Measurements from ENCODE around the gene CRACR2A. TPM values are rescaled to one million over a fixed set of nuclear protein-coding genes. Genes with fewer than 3 reads are reported as not detected.

The CRACR2A gene
- total RNA-seq, 1 experiment from 2014 or later, result not detected

GRCh38 chr12:3747976-3748619 is 4.8 kb downstream of the CRACR2A start:
- intact Hi-C loops (cut with micrococcal nuclease), result no loop called here
- Histone ChIP-seq H3K4me3 (ENCODE audit: low read length) (no peak overlapping the region), H3K4me1 (ENCODE audit: insufficient read depth, low read length) (no peaks in the 10 kb centered on the region), H4K20me1 (ENCODE audit: low read length) (no peaks in the 10 kb centered on the region), H3K79me2 (ENCODE audit: low read length) (no peaks in the 10 kb centered on the region), H3K27ac (ENCODE audit: low read length) (no peak overlapping the region), H3K4me2 (ENCODE audit: low read length) (no peak overlapping the region), H3K9me3 (ENCODE audit: low read length) (no peaks in the 10 kb centered on the region), H3K9me2 (replicated peaks; ENCODE audit: low read length) (no peaks in the 10 kb centered on the region), H3K27me3 (ENCODE audit: low read length) (peaks cover 9% of the 10 kb centered on the region; the same call in 1 of the 2 replicates), H3K9ac (ENCODE audit: low read length) (no peak overlapping the region), H2AFZ (ENCODE audit: low read length) (no peak overlapping the region), H3F3A (ENCODE audit: low read length, unreplicated experiment) (no peaks in the 10 kb centered on the region), H3K36me3 (ENCODE audit: low read depth, low read length) (no peaks in the 10 kb centered on the region)
- no TSS peak for BruUV-seq (replicated peaks)
- TF ChIP-seq EZH2phosphoT487 (IDR thresholded peaks at IDR 0.05; ENCODE audit: borderline replicate concordance, low read length), result no peak
- TF ChIP-seq CTCF (conservative IDR thresholded peaks at IDR 0.05; ENCODE audit: low read depth, low read length), result no peak
- TF ChIP-seq EZH2 (IDR thresholded peaks at IDR 0.05; ENCODE audit: low read length, unreplicated experiment), result no peak
- DNase-seq (no peak), ATAC-seq (no peak)
- ChIA-PET POLR2A (ENCODE audit: unreplicated experiment) (no interaction called here), CTCF (no interaction called here)

- H3K79me2 ChIP-seq (ENCODE audit: low read length), result no peaks in the 10 kb centered on the region
- no peak overlapping the region for H3K27ac ChIP-seq (ENCODE audit: low read length)
- ATAC-seq, result no peak
- POLR2A ChIA-PET (ENCODE audit: unreplicated experiment), result no interaction called here
- peaks cover 9% of the 10 kb centered on the region; the same call in 1 of the 2 replicates for H3K27me3 ChIP-seq (ENCODE audit: low read length)
- TF ChIP-seq EZH2 (IDR thresholded peaks at IDR 0.05; ENCODE audit: low read length, unreplicated experiment), result no peak
- TF ChIP-seq CTCF (conservative IDR thresholded peaks at IDR 0.05; ENCODE audit: low read depth, low read length), result no peak
- TF ChIP-seq EZH2phosphoT487 (IDR thresholded peaks at IDR 0.05; ENCODE audit: borderline replicate concordance, low read length), result no peak
- no peak for DNase-seq
- H3F3A ChIP-seq (ENCODE audit: low read length, unreplicated experiment), result no peaks in the 10 kb centered on the region
- no peaks in the 10 kb centered on the region for H4K20me1 ChIP-seq (ENCODE audit: low read length)
- H3K4me2 ChIP-seq (ENCODE audit: low read length), result no peak overlapping the region
- CTCF ChIA-PET, result no interaction called here
- no peak overlapping the region for H3K9ac ChIP-seq (ENCODE audit: low read length)
- H3K4me3 ChIP-seq (ENCODE audit: low read length), result no peak overlapping the region
- no peaks in the 10 kb centered on the region for H3K36me3 ChIP-seq (ENCODE audit: low read depth, low read length)
- H3K4me1 ChIP-seq (ENCODE audit: insufficient read depth, low read length), result no peaks in the 10 kb centered on the region
- H3K9me2 ChIP-seq (replicated peaks; ENCODE audit: low read length), result no peaks in the 10 kb centered on the region
- H3K9me3 ChIP-seq (ENCODE audit: low read length), result no peaks in the 10 kb centered on the region
- intact Hi-C loops (cut with micrococcal nuclease), result no loop called here
- no peak overlapping the region for H2AFZ ChIP-seq (ENCODE audit: low read length)
- no TSS peak for BruUV-seq (replicated peaks)
Measured at GRCh38 chr12:3747543-3747942, 5.4 kb downstream of the CRACR2A start.

DNA sequence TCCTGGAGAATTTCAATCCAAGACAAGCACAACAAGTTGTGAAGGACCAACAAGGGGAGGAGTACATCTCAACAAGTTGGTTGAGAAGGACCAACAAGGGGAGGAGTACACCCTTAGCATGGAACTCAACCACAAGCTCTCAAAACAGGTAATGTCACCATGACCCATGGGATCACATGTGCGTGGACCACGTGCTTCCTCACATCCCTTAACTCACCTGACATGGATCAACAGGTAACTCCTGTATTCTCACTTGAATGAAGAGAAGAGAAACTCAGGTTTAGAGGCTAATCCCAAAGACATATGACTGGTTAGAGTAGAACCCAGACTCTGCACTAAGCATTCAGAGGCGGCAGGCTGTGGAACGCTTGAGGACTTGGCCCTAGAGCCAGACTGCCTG is 6.2 kb downstream of the CRACR2A start:
- H3K79me2 ChIP-seq (ENCODE audit: low read length), result no peaks in the 10 kb centered on the region
- H3K4me2 ChIP-seq (ENCODE audit: low read length), result no peak overlapping the region
- H3K36me3 ChIP-seq (ENCODE audit: low read depth, low read length), result no peaks in the 10 kb centered on the region
- DNase-seq, result no peak
- no peaks in the 10 kb centered on the region for H4K20me1 ChIP-seq (ENCODE audit: low read length)
- H3K27me3 ChIP-seq (ENCODE audit: low read length), result peaks cover 9% of the 10 kb centered on the region; the same call in 1 of the 2 replicates
- no peak overlapping the region for H3K27ac ChIP-seq (ENCODE audit: low read length)
- H3K9ac ChIP-seq (ENCODE audit: low read length), result no peak overlapping the region
- no peaks in the 10 kb centered on the region for H3F3A ChIP-seq (ENCODE audit: low read length, unreplicated experiment)
- POLR2A ChIA-PET (ENCODE audit: unreplicated experiment), result no interaction called here
- no peak overlapping the region for H3K4me3 ChIP-seq (ENCODE audit: low read length)
- no peak for ATAC-seq
- no peaks in the 10 kb centered on the region for H3K4me1 ChIP-seq (ENCODE audit: insufficient read depth, low read length)
- no peaks in the 10 kb centered on the region for H3K9me2 ChIP-seq (replicated peaks; ENCODE audit: low read length)
- no TSS peak for BruUV-seq (replicated peaks)
- no peaks in the 10 kb centered on the region for H3K9me3 ChIP-seq (ENCODE audit: low read length)
- no peak overlapping the region for H2AFZ ChIP-seq (ENCODE audit: low read length)
- intact Hi-C loops (cut with micrococcal nuclease), result no loop called here
- no peak for TF ChIP-seq EZH2 (IDR thresholded peaks at IDR 0.05; ENCODE audit: low read length, unreplicated experiment)
- CTCF ChIA-PET, result no interaction called here
